Activated CD4-positive, alpha-beta memory T cell treated with anti-CD3 and anti-CD28 coated beads, Interleukin-2, amount 10 ng/mL, durations not matched to agents 7 days and 5 days (primary cell): Measurements from ENCODE around the gene CACTIN. TPM values are rescaled to one million over a fixed set of nuclear protein-coding genes. Genes with fewer than 3 reads are reported as not detected.
"Not testable (repeated sequence)": the region's sequence is repeated elsewhere in the genome, so short reads cannot be mapped to it uniquely, and the experiment has no call there.

ENCODE experiments used
- CTCF ChIA-PET: fragments of 350-600 bp; sonication (Branson Sonifier 250); formaldehyde crosslinking; loops from one replicate; lab custom pipeline; 2021; ENCODE audit warnings: antibody characterized with exemption, inconsistent platforms; lab: Charles Lee
- POLR2A ChIA-PET: fragments of 350-600 bp; sonication (Branson Sonifier 250); formaldehyde crosslinking; loops from one replicate; lab custom pipeline; 2021; ENCODE audit warnings: antibody characterized with exemption; lab: Charles Lee
- DNase-seq: peaks from one replicate; pipeline ENCODE4 v3.0.0-alpha.2; 2020
- H3K27ac Mint-ChIP-seq: one replicate; pipeline ENCODE4 v1.8.0; 2021; ENCODE audit warnings: mild to moderate bottlenecking, mixed read lengths
- H3K27me3 Mint-ChIP-seq: one replicate; pipeline ENCODE4 v1.8.0; 2021; ENCODE audit warnings: mixed read lengths
- H3K36me3 Mint-ChIP-seq: one replicate; pipeline ENCODE4 v1.8.0; 2021; ENCODE audit warnings: low read depth, mixed read lengths
- H3K4me1 Mint-ChIP-seq: one replicate; pipeline ENCODE4 v1.8.0; 2021; ENCODE audit warnings: mixed read lengths
- H3K4me3 Mint-ChIP-seq: one replicate; pipeline ENCODE4 v1.8.0; 2021; ENCODE audit warnings: mild to moderate bottlenecking, mixed read lengths
- H3K9me3 Mint-ChIP-seq: one replicate; pipeline ENCODE4 v1.8.0; 2021; ENCODE audit warnings: mixed read lengths
- total RNA-seq, 2 experiments: library from RNA; stranded (reverse); gene quantifications; one replicate each; pipeline ENCODE4 v1.2.3, GENCODE V29; 2021

CACTIN gene
- total RNA-seq, 2 experiments from 2014 or later, result 20.5 to 21.6 TPM

GRCh38 chr19:3638208-3639193 lies 11.9 kb upstream of the CACTIN start:
- Mint-ChIP-seq H3K4me1 (no peaks in the 10 kb centered on the region), H3K27ac (no peak overlapping the region), H3K9me3 (no peaks in the 10 kb centered on the region), H3K4me3 (no peak overlapping the region), H3K27me3 (no peaks in the 10 kb centered on the region), H3K36me3 (no peaks in the 10 kb centered on the region)
- ChIA-PET CTCF (no interaction called here), POLR2A (interaction anchor here (0.6 kb wide), 1 partner anchor 332 kb away, joined by 5 read pairs; no protein-coding TSS in a partner anchor)
- DNase-seq, result no peak

GRCh38 chr19:3637621-3638020 lies 11.0 kb upstream of the CACTIN start:
- Mint-ChIP-seq H3K27me3 (no peaks in the 10 kb centered on the region), H3K4me3 (no peak overlapping the region), H3K9me3 (no peaks in the 10 kb centered on the region), H3K4me1 (no peaks in the 10 kb centered on the region), H3K36me3 (no peaks in the 10 kb centered on the region), H3K27ac (no peak overlapping the region)
- DNase-seq, result no peak
- ChIA-PET CTCF (no interaction called here), POLR2A (no interaction called here)

GRCh38 chr19:3636962-3637361 lies 10.4 kb upstream of the CACTIN start:
- H3K4me3 Mint-ChIP-seq, result no peak overlapping the region
- H3K27me3 Mint-ChIP-seq, result no peaks in the 10 kb centered on the region
- no peaks in the 10 kb centered on the region for H3K4me1 Mint-ChIP-seq
- ChIA-PET CTCF (no interaction called here), POLR2A (no interaction called here)
- H3K27ac Mint-ChIP-seq, result no peak overlapping the region
- H3K9me3 Mint-ChIP-seq, result no peaks in the 10 kb centered on the region
- DNase-seq, result no peak
- no peaks in the 10 kb centered on the region for H3K36me3 Mint-ChIP-seq

- no peak overlapping the region for H3K27ac Mint-ChIP-seq
- no peaks in the 10 kb centered on the region for H3K9me3 Mint-ChIP-seq
- no peaks in the 10 kb centered on the region for H3K36me3 Mint-ChIP-seq
- no peak overlapping the region for H3K4me3 Mint-ChIP-seq
- DNase-seq, result no peak
- CTCF ChIA-PET, result no interaction called here
- POLR2A ChIA-PET, result no interaction called here
- H3K4me1 Mint-ChIP-seq, result no peaks in the 10 kb centered on the region
- H3K27me3 Mint-ChIP-seq, result no peaks in the 10 kb centered on the region
These were observed 9.9 kb upstream of the CACTIN start for GRCh38 chr19:3636506-3636905.

GRCh38 chr19:3634496-3635045 lies 8.0 kb upstream of the CACTIN start:
- Mint-ChIP-seq H3K36me3 (no peaks in the 10 kb centered on the region), H3K4me3 (no peak overlapping the region), H3K9me3 (no peaks in the 10 kb centered on the region), H3K27ac (no peak overlapping the region), H3K4me1 (no peaks in the 10 kb centered on the region), H3K27me3 (no peaks in the 10 kb centered on the region)
- DNase-seq, result no peak
- ChIA-PET CTCF (no interaction called here), POLR2A (no interaction called here)

- Mint-ChIP-seq H3K4me1 (no peaks in the 10 kb centered on the region), H3K9me3 (no peaks in the 10 kb centered on the region), H3K27me3 (no peaks in the 10 kb centered on the region), H3K36me3 (no peaks in the 10 kb centered on the region), H3K4me3 (no peak overlapping the region), H3K27ac (no peak overlapping the region)
- CTCF ChIA-PET, result no interaction called here
- no peak for DNase-seq
- POLR2A ChIA-PET, result no interaction called here
These were observed 7.0 kb upstream of the CACTIN start for GRCh38 chr19:3633559-3633988.

GRCh38 chr19:3632739-3633558 lies 6.4 kb upstream of the CACTIN start:
- Mint-ChIP-seq H3K4me3 (no peak overlapping the region), H3K27me3 (no peaks in the 10 kb centered on the region), H3K36me3 (no peaks in the 10 kb centered on the region), H3K9me3 (no peaks in the 10 kb centered on the region), H3K27ac (no peak overlapping the region), H3K4me1 (no peaks in the 10 kb centered on the region)
- ChIA-PET CTCF (no interaction called here), POLR2A (no interaction called here)
- no peak for DNase-seq

GRCh38 chr19:3632098-3632497 lies 5.5 kb upstream of the CACTIN start:
- DNase-seq, result no peak

GRCh38 chr19:3631053-3631861 lies 4.7 kb upstream of the CACTIN start:
- Mint-ChIP-seq H3K36me3 (no peaks in the 10 kb centered on the region), H3K4me1 (peaks cover 13% of the 10 kb centered on the region), H3K4me3 (no peak overlapping the region), H3K9me3 (no peaks in the 10 kb centered on the region), H3K27me3 (no peaks in the 10 kb centered on the region), H3K27ac (no peak overlapping the region)
- CTCF ChIA-PET, result no interaction called here
- DNase-seq, result no peak
- POLR2A ChIA-PET, result no interaction called here

More at GRCh38 chr19:3632098-3632497, 5.5 kb upstream of the CACTIN start:
- H3K27ac Mint-ChIP-seq, result no peak overlapping the region
- no peak overlapping the region for H3K4me3 Mint-ChIP-seq
- POLR2A ChIA-PET, result no interaction called here
- H3K9me3 Mint-ChIP-seq, result no peaks in the 10 kb centered on the region
- H3K4me1 Mint-ChIP-seq, result peaks cover 6% of the 10 kb centered on the region
- no peaks in the 10 kb centered on the region for H3K27me3 Mint-ChIP-seq
- CTCF ChIA-PET, result no interaction called here
- no peaks in the 10 kb centered on the region for H3K36me3 Mint-ChIP-seq

- POLR2A ChIA-PET, H3K9me3 Mint-ChIP-seq, H3K27me3 Mint-ChIP-seq, H3K4me3 Mint-ChIP-seq, CTCF ChIA-PET, H3K27ac Mint-ChIP-seq, H3K36me3 Mint-ChIP-seq, DNase-seq: not testable (repeated sequence)
- peaks cover 32% of the 10 kb centered on the region for H3K4me1 Mint-ChIP-seq
These were observed 2.2 kb upstream of the CACTIN start for GRCh38 chr19:3628766-3629165.

GRCh38 chr19:3627351-3627723 lies 747 bp upstream of the CACTIN start:
- H3K4me3 Mint-ChIP-seq, result peak overlapping the region; percentile 92
- H3K36me3 Mint-ChIP-seq, result no peaks in the 10 kb centered on the region
- H3K4me1 Mint-ChIP-seq, result peaks cover 32% of the 10 kb centered on the region
- no peaks in the 10 kb centered on the region for H3K9me3 Mint-ChIP-seq
- ChIA-PET POLR2A (interaction anchor here (0.7 to 1.1 kb wide), 4 partner anchors 70 to 357 kb away, joined by 3 read pairs; partner anchors contain the start of genes DOHH and MFSD12), CTCF (interaction anchor here (0.6 to 1.8 kb wide), 3 partner anchors 34 to 79 kb away, joined by 3 to 4 read pairs (median 4); no protein-coding TSS in a partner anchor)
- no peak overlapping the region for H3K27ac Mint-ChIP-seq
- DNase-seq, result no peak
- no peaks in the 10 kb centered on the region for H3K27me3 Mint-ChIP-seq

- no peak for DNase-seq
- H3K4me1 Mint-ChIP-seq, result peaks cover 32% of the 10 kb centered on the region
- H3K4me3 Mint-ChIP-seq, result peak overlapping the region; percentile 92
- H3K36me3 Mint-ChIP-seq, result no peaks in the 10 kb centered on the region
- H3K9me3 Mint-ChIP-seq, result no peaks in the 10 kb centered on the region
- ChIA-PET CTCF (no interaction called here), POLR2A (no interaction called here)
- no peaks in the 10 kb centered on the region for H3K27me3 Mint-ChIP-seq
- H3K27ac Mint-ChIP-seq, result peak overlapping the region; percentile 94
These were observed 556 bp downstream of the CACTIN start for GRCh38 chr19:3625996-3626472.
